NB4 (cell line): ENCODE results near the gene BABAM1.

Experiments
- DNase-seq: peaks from one replicate; pipeline ENCODE4 v3.0.0; 2010; ENCODE audit warnings: low read depth
- H3K4me3 ChIP-seq: one replicate; pipeline ENCODE4 v1.5.1; 2011; ENCODE audit warnings: mild to moderate bottlenecking, low read depth, low read length, moderate library complexity
- CTCF ChIP-seq: IDR thresholded peaks from one replicate; pipeline ENCODE4 v1.5.1; 2012; ENCODE audit warnings: low read depth, low read length
- MAX ChIP-seq: IDR thresholded peaks from 2 replicates; pipeline ENCODE4 v1.6.1; 2011; ENCODE audit warnings: low read depth, low read length
- MYC ChIP-seq: IDR thresholded peaks from 2 replicates; pipeline ENCODE4 v1.6.1; 2011; ENCODE audit warnings: low read depth, low read length
- POLR2A ChIP-seq: IDR thresholded peaks from 2 replicates; pipeline ENCODE4 v1.6.1; 2011; ENCODE audit warnings: mild to moderate bottlenecking; ENCODE audit not compliant: insufficient read length; ENCODE audit errors: extremely low read depth

BABAM1 gene

DNA sequence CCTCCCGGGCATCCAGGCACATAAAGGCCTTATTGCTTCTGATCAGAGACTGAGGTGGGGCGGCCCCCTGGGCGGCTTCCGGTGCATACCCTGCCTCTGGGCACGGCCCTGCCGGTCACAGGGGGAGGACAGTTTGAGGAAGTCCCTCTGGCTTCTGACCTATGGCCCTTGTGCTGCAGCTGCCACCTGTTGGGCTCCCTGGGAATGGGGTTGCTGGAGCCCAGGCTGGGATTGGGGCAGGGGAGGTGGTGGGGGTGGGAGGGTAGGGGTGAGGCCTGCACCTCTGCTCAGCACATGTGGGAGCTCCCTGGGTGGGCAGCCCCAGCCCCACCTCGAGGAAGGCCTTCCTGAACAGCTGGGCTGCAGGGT is 56.7 kb downstream of the BABAM1 start:
- H3K4me3 ChIP-seq, result no peak overlapping the region
- no peak for DNase-seq
- no peak for TF ChIP-seq CTCF
- TF ChIP-seq POLR2A, result no peak
- no peak for TF ChIP-seq MAX
- TF ChIP-seq MYC, result no peak

DNA sequence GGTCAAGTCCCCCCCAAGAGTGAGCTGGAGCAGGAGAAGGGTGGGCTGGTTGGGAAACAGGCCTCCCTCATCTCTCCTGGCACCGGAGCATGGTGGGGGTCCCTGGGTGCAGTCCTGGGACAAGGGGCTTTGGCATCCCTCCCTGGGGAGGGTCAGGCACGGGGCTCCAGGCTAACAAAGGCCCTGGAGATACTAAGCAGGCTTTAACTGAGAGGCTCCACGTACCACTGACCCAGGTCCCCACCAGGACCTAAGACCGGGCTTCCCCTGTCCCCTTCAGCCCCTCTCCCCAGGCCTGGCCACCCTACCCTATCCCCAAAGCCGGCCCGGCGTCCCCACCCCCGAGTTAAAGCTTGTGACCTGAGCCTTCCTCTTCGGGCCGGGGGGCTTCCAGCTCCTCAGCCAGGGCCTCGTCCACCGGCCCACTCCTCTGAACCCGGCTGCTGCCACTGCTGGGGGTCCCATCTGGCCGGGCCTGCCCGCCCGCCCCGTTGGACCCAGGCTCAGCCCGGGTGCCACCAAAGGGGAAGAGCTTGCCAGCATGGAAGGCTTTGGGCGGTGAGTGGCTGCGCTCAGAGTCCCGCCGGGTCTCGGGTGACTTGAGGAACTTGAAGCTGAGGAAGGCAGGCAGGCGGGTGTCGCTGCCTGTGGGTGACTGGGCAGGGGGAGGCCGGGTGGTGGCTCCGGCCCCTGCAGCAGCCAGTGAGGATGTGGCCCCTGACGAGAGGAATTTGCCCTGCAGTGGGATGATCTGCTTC is 57.3 kb downstream of the BABAM1 start:
- TF ChIP-seq MAX, result no peak
- no peak for DNase-seq
- H3K4me3 ChIP-seq, result no peak overlapping the region

DNA sequence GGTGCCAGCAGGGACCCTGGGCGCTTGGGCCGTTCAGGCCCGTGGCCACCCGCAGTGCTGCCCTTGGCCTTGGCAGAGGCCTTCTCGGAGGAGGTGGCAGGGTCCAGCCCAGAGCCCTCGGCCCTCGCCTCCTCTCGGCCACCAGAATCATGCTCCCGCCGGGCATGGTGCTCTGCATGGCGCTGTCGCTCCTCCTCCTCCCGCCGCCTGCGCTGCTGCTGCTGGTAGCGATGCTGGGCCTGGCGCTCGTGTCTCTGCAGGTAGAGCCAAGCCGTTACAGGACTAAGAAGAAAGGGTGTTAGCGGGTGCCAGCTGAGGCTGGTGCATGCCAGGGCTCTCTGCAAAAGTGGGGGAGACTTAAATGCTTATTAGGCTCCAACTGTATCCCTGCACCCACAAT is 57.9 kb downstream of the BABAM1 start:
- TF ChIP-seq CTCF, result no peak
- TF ChIP-seq MYC, result no peak
- no peak for TF ChIP-seq MAX
- no peak for TF ChIP-seq POLR2A

GRCh38 chr19:17325881-17326594 is 58.8 kb downstream of the BABAM1 start:
- H3K4me3 ChIP-seq, result no peak overlapping the region
- TF ChIP-seq MAX (no peak), CTCF (no peak), MYC (no peak), POLR2A (no peak)
- DNase-seq, result no peak

More for the DNA sequence above, 57.9 kb downstream of the BABAM1 start:
- no peak for DNase-seq
- no peak overlapping the region for H3K4me3 ChIP-seq

DNA sequence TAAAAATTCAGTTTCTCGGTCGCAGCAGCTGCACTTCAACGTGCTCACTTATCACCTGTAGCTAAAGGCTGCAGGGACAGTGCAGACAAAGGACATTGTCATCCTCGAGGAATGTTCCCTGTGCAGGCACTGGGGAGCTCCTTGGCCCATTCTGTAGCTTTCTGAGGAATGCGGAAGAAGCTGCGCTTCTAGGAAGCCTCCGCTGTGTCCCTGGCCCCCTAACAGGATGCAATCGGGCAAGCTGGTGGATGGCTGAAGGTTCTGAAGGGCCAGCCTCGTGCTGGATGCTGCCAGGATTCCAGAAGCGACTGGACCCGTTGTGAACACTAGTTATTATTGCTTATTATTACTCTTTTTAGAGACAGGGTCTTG is 59.3 kb downstream of the BABAM1 start:
- TF ChIP-seq MYC (no peak), CTCF (no peak), POLR2A (no peak), MAX (no peak)
- no peak for DNase-seq
- H3K4me3 ChIP-seq, result no peak overlapping the region

DNA sequence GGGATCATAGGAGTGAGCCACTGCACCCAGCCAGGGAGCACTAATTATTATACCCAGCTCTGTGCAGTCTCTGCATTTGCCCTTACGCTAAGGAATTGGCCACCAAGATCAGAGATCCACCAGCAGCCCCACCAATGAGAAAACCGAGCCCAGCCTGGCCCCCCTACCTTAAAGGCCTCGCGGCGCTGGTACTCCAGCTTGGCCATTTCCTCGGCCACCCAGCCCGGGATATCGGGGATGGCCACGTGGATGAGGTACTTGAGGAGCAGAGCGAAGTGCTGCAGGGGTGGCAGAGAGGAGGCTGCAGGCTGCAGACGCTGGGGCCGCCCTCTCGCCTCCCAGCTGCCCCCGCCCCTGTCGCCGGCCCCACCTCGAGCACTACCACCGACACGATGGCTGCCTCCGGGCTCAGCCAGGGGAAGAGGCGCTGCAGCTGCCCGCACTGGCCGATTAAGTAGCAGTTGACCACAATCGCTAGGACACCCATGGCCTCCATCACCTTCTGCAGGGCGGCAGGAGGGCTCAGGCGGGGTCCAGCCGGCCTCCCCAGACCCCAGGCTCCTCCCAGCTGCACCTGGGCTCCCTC is 59.9 kb downstream of the BABAM1 start:
- no peak overlapping the region for H3K4me3 ChIP-seq
- no peak for DNase-seq
- TF ChIP-seq MYC, result no peak
- no peak for TF ChIP-seq POLR2A
- no peak for TF ChIP-seq MAX
- TF ChIP-seq CTCF, result no peak
